Endometrial microvascular endothelial cells (primary cell): ENCODE measurements around the gene GDAP1L1. TPM values are rescaled to one million over a fixed set of nuclear protein-coding genes. Genes with fewer than 3 reads are reported as not detected.

Source experiments
- in situ Hi-C: cut with HindIII; loops from 2 replicates; pipeline ENCODE4 v1.10.0; 2017; ENCODE audit warnings: low sequenced_read_pairs, low pct_unique_long_range_greater_than_20kb; ENCODE audit errors: inconsistent ontology term
- total RNA-seq: library from RNA; depleted of rRNA; stranded (reverse); fragments of >200 nt; gene quantifications from one replicate; pipeline ENCODE4 v1.2.3, GENCODE V29; 2015; ENCODE audit errors: inconsistent ontology term

The GDAP1L1 gene
- total RNA-seq, result not detected

- in situ Hi-C loops, result no loop called here
Measured at GRCh38 chr20:44247131-44247571, at the start of gene GDAP1L1. Gene GDAP1L1 (plus strand): TSS chr20:44247308. CDS start chr20:44247335, 27 bp downstream.

GRCh38 chr20:44198872-44199271, 48.2 kb upstream of the GDAP1L1 start:
- in situ Hi-C loops, result no loop called here

- in situ Hi-C loops, result no loop called here
Measured at GRCh38 chr20:44199877-44200276, 47.2 kb upstream of the GDAP1L1 start.

GRCh38 chr20:44200371-44200770, 46.7 kb upstream of the GDAP1L1 start:
- in situ Hi-C loops, result no loop called here

- in situ Hi-C loops, result no loop called here
Measured at GRCh38 chr20:44200983-44201382, 46.1 kb upstream of the GDAP1L1 start.

GRCh38 chr20:44203161-44203560, 43.9 kb upstream of the GDAP1L1 start:
- in situ Hi-C loops, result no loop called here

- in situ Hi-C loops, result no loop called here
Measured at GRCh38 chr20:44204156-44204831, 42.8 kb upstream of the GDAP1L1 start.

- in situ Hi-C loops, result no loop called here
Measured at GRCh38 chr20:44204832-44205215, 42.3 kb upstream of the GDAP1L1 start.

- in situ Hi-C loops, result no loop called here
Measured at GRCh38 chr20:44206132-44206531, 41.0 kb upstream of the GDAP1L1 start.

GRCh38 chr20:44207126-44207723, 39.9 kb upstream of the GDAP1L1 start:
- in situ Hi-C loops, result no loop called here

- in situ Hi-C loops, result no loop called here
Measured at GRCh38 chr20:44208165-44208564, 38.9 kb upstream of the GDAP1L1 start.

- in situ Hi-C loops, result no loop called here
Measured at GRCh38 chr20:44208770-44209169, 38.3 kb upstream of the GDAP1L1 start.

GRCh38 chr20:44209686-44210405, 37.3 kb upstream of the GDAP1L1 start:
- in situ Hi-C loops, result no loop called here

- in situ Hi-C loops, result no loop called here
Measured at GRCh38 chr20:44210406-44211176, 36.5 kb upstream of the GDAP1L1 start, which contains the start of gene OSER1. Gene OSER1 (minus strand): TSS chr20:44210771. CDS start chr20:44206957, 3,814 bp downstream.

GRCh38 chr20:44211177-44212039, 35.7 kb upstream of the GDAP1L1 start:
- in situ Hi-C loops, result no loop called here

- in situ Hi-C loops, result no loop called here
Measured at GRCh38 chr20:44212792-44213191, 34.3 kb upstream of the GDAP1L1 start.

GRCh38 chr20:44215125-44215524, 32.0 kb upstream of the GDAP1L1 start:
- in situ Hi-C loops, result no loop called here

- in situ Hi-C loops, result no loop called here
Measured at GRCh38 chr20:44217342-44218092, 29.6 kb upstream of the GDAP1L1 start.
